RWPE2 (cell line): Measurements from ENCODE around the gene EXOC6B.

Source experiments
- ATAC-seq: fragments of 200-7000 bp; cut with Tn5 transposase; 3 replicates; pipeline ENCODE4 v1.9.1; 2021; ENCODE audit warnings: low read depth
- DNase-seq: peaks from one replicate; pipeline ENCODE4 v3.0.0-alpha.2; 2020; ENCODE audit warnings: low spot score
- H3K27ac ChIP-seq: fragments of 450-650 bp; 2 replicates; pipeline ENCODE4 v1.5.1; 2017; ENCODE audit warnings: mild to moderate bottlenecking; ENCODE audit not compliant: poor library complexity, severe bottlenecking
- H3K27me3 ChIP-seq: fragments of 250-450 bp; sonication (Bioruptor Pico); 2 replicates; pipeline ENCODE4 v1.5.1; 2021; ENCODE audit warnings: mild to moderate bottlenecking, moderate library complexity; ENCODE audit not compliant: insufficient read depth, poor library complexity, severe bottlenecking
- H3K36me3 ChIP-seq: fragments of 250-450 bp; sonication (Bioruptor Pico); 2 replicates; pipeline ENCODE4 v1.5.1; 2020; ENCODE audit warnings: low read depth, mild to moderate bottlenecking, moderate library complexity
- H3K4me1 ChIP-seq: fragments of 250-450 bp; sonication (Bioruptor Pico); 2 replicates; pipeline ENCODE4 v1.5.1; 2021; ENCODE audit warnings: mild to moderate bottlenecking, moderate library complexity; ENCODE audit not compliant: insufficient read depth, poor library complexity, severe bottlenecking
- H3K4me3 ChIP-seq: fragments of 250-450 bp; sonication (Bioruptor Pico); 2 replicates; pipeline ENCODE4 v1.5.1; 2021; ENCODE audit warnings: mild to moderate bottlenecking, moderate library complexity; ENCODE audit not compliant: severe bottlenecking
- H3K9me3 ChIP-seq: fragments of 250-450 bp; sonication (Bioruptor Pico); 2 replicates; pipeline ENCODE4 v1.5.1; 2021; ENCODE audit warnings: mild to moderate bottlenecking, moderate library complexity; ENCODE audit not compliant: severe bottlenecking
- CTCF ChIP-seq: fragments of 450-650 bp; IDR thresholded peaks from one replicate; pipeline ENCODE4 v1.5.1; 2017; ENCODE audit warnings: mild to moderate bottlenecking, moderate library complexity; ENCODE audit not compliant: poor library complexity, severe bottlenecking

The EXOC6B gene

GRCh38 chr2:72454189-72454588, 371.6 kb downstream of the EXOC6B start:
- no peaks in the 10 kb centered on the region for H3K4me1 ChIP-seq
- no peak overlapping the region for H3K27ac ChIP-seq
- no peaks in the 10 kb centered on the region for H3K9me3 ChIP-seq
- H3K27me3 ChIP-seq, result no peaks in the 10 kb centered on the region
- ATAC-seq (no peak), DNase-seq (no peak)
- no peak for TF ChIP-seq CTCF
- no peaks in the 10 kb centered on the region for H3K36me3 ChIP-seq
- H3K4me3 ChIP-seq, result no peak overlapping the region

GRCh38 chr2:72442270-72442669, 383.6 kb downstream of the EXOC6B start:
- no peak for DNase-seq
- no peaks in the 10 kb centered on the region for H3K27me3 ChIP-seq
- no peaks in the 10 kb centered on the region for H3K4me1 ChIP-seq
- no peaks in the 10 kb centered on the region for H3K9me3 ChIP-seq
- no peak for TF ChIP-seq CTCF
- no peak for ATAC-seq
- no peak overlapping the region for H3K4me3 ChIP-seq
- H3K27ac ChIP-seq, result no peak overlapping the region
- H3K36me3 ChIP-seq, result no peaks in the 10 kb centered on the region

GRCh38 chr2:72439892-72440291, 385.9 kb downstream of the EXOC6B start:
- no peak overlapping the region for H3K4me3 ChIP-seq
- DNase-seq, result no peak
- peaks cover 3% of the 10 kb centered on the region for H3K9me3 ChIP-seq
- H3K4me1 ChIP-seq, result no peaks in the 10 kb centered on the region
- H3K27ac ChIP-seq, result no peak overlapping the region
- H3K36me3 ChIP-seq, result no peaks in the 10 kb centered on the region
- no peak for TF ChIP-seq CTCF
- no peak for ATAC-seq
- no peaks in the 10 kb centered on the region for H3K27me3 ChIP-seq

GRCh38 chr2:72438364-72438763, 387.5 kb downstream of the EXOC6B start:
- no peaks in the 10 kb centered on the region for H3K4me1 ChIP-seq
- TF ChIP-seq CTCF, result no peak
- no peaks in the 10 kb centered on the region for H3K27me3 ChIP-seq
- H3K27ac ChIP-seq, result no peak overlapping the region
- DNase-seq (no peak), ATAC-seq (no peak)
- no peaks in the 10 kb centered on the region for H3K36me3 ChIP-seq
- no peak overlapping the region for H3K4me3 ChIP-seq
- H3K9me3 ChIP-seq, result peaks cover 3% of the 10 kb centered on the region

- Histone ChIP-seq H3K27me3 (no peaks in the 10 kb centered on the region), H3K4me1 (no peaks in the 10 kb centered on the region), H3K27ac (no peak overlapping the region), H3K9me3 (peaks cover 3% of the 10 kb centered on the region), H3K4me3 (no peak overlapping the region), H3K36me3 (no peaks in the 10 kb centered on the region)
- ATAC-seq (no peak), DNase-seq (no peak)
- TF ChIP-seq CTCF, result no peak
These were observed 394.1 kb downstream of the EXOC6B start for GRCh38 chr2:72431737-72432136.
